Measurements from ENCODE around the gene TFIP11. TPM values are rescaled to one million over a fixed set of nuclear protein-coding genes. Genes with fewer than 3 reads are reported as not detected.

Gene TFIP11
- total and polyA plus RNA-seq, 9 of the 15 experiments (the other 6 are each of a cell fraction or from before 2014, with no cell fraction given) = 11.5 to 38.1 (median 25.2) TPM

DNA sequence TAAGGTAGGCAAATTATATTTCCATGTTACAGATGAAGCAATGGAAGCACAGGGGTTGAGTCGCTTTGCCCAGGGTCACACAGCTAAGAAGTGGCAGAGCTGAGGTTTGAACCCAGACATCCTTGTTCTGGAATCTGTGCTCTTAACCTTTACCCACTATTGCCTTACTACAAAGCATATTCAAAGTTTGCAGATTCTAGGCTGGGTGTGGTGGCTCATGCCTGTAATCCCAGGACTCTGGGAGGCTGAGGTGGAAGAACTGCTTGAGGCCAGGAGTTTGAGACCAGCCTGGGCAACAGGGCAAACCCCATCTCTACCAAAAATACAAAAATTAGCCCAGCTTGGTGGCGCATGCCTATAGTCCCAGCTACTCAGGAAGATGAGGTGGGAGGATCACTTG, 27.8 kb upstream of the TFIP11 start:
- ChIA-PET POLR2A (interaction anchor here (0.6 to 1.2 kb wide), 3 partner anchors 11 to 47 kb away, joined by 3 to 4 read pairs (median 3); partner anchors contain the start of gene TFIP11), CTCF (ENCODE audit: low intra/inter-chr PET ratio) (no interaction called here)
- Histone ChIP-seq H2AFZ (ENCODE audit: low read depth, low read length) (no peak overlapping the region), H3K4me1 (replicated peaks in 1 of 2; ENCODE audit: control insufficient read depth in 2 of 2, insufficient read depth in 2 of 2, low read length in 2 of 2) (peaks cover 0 to 10% of the 10 kb centered on the region in 2 experiments; a peak in 2 of 5 replicates), H3K27me3 (ENCODE audit: control insufficient read depth in 2 of 2, insufficient read depth in 2 of 2, low read length in 2 of 2) (no peaks in the 10 kb centered on the region), H3K4me3 (no peak overlapping the region), H4K20me1 (replicated peaks; ENCODE audit: control insufficient read depth, insufficient read depth, low read length) (no peaks in the 10 kb centered on the region; the same call in 1 of the 2 replicates), H3K36me3 (ENCODE audit: control insufficient read depth, insufficient read depth, low read length) (peaks cover 94% of the 10 kb centered on the region; the same call in 2 of the 3 replicates), H3K9me3 (replicated peaks; ENCODE audit: control insufficient read depth, insufficient read depth, low read depth, low read length) (no peaks in the 10 kb centered on the region), H3K27ac (ENCODE audit: extremely low read depth, low read depth, low read length) (no peak overlapping the region), H3K9ac (ENCODE audit: insufficient read depth in 1 of 2, low read depth in 2 of 2, low read length in 2 of 2) (no peak overlapping the region), H3K79me2 (ENCODE audit: control insufficient read depth, insufficient read depth, low read length) (peaks cover 55% of the 10 kb centered on the region), H3K4me2 (ENCODE audit: insufficient read depth, low read length) (no peak overlapping the region), H3K9me1 (ENCODE audit: control insufficient read depth, insufficient read depth, low read length) (no peaks in the 10 kb centered on the region)
- FAIRE-seq = no peak
- WGBS (ENCODE audit: insufficient coverage, low coverage, missing lambda C conversion rate) = 100% methylated on average over 2 of the region's 2 CpGs
- in situ Hi-C loops (cut with MboI) = no loop called here
- TSS peak; percentile 8 for BruUV-seq (replicated peaks)
- DNase-seq (ENCODE audit: extremely low read depth in 1 of 4, low spot score in 3 of 4) = no peak
- no peak for ATAC-seq
- intact Hi-C loops (cut with micrococcal nuclease) = no loop called here
- TF ChIP-seq, protein P1, sequence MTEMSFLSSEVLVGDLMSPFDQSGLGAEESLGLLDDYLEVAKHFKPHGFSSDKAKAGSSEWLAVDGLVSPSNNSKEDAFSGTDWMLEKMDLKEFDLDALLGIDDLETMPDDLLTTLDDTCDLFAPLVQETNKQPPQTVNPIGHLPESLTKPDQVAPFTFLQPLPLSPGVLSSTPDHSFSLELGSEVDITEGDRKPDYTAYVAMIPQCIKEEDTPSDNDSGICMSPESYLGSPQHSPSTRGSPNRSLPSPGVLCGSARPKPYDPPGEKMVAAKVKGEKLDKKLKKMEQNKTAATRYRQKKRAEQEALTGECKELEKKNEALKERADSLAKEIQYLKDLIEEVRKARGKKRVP (CRISPR knock-in tag; IDR thresholded peaks at IDR 0.05) = no peak
- TF ChIP-seq, protein P2, sequence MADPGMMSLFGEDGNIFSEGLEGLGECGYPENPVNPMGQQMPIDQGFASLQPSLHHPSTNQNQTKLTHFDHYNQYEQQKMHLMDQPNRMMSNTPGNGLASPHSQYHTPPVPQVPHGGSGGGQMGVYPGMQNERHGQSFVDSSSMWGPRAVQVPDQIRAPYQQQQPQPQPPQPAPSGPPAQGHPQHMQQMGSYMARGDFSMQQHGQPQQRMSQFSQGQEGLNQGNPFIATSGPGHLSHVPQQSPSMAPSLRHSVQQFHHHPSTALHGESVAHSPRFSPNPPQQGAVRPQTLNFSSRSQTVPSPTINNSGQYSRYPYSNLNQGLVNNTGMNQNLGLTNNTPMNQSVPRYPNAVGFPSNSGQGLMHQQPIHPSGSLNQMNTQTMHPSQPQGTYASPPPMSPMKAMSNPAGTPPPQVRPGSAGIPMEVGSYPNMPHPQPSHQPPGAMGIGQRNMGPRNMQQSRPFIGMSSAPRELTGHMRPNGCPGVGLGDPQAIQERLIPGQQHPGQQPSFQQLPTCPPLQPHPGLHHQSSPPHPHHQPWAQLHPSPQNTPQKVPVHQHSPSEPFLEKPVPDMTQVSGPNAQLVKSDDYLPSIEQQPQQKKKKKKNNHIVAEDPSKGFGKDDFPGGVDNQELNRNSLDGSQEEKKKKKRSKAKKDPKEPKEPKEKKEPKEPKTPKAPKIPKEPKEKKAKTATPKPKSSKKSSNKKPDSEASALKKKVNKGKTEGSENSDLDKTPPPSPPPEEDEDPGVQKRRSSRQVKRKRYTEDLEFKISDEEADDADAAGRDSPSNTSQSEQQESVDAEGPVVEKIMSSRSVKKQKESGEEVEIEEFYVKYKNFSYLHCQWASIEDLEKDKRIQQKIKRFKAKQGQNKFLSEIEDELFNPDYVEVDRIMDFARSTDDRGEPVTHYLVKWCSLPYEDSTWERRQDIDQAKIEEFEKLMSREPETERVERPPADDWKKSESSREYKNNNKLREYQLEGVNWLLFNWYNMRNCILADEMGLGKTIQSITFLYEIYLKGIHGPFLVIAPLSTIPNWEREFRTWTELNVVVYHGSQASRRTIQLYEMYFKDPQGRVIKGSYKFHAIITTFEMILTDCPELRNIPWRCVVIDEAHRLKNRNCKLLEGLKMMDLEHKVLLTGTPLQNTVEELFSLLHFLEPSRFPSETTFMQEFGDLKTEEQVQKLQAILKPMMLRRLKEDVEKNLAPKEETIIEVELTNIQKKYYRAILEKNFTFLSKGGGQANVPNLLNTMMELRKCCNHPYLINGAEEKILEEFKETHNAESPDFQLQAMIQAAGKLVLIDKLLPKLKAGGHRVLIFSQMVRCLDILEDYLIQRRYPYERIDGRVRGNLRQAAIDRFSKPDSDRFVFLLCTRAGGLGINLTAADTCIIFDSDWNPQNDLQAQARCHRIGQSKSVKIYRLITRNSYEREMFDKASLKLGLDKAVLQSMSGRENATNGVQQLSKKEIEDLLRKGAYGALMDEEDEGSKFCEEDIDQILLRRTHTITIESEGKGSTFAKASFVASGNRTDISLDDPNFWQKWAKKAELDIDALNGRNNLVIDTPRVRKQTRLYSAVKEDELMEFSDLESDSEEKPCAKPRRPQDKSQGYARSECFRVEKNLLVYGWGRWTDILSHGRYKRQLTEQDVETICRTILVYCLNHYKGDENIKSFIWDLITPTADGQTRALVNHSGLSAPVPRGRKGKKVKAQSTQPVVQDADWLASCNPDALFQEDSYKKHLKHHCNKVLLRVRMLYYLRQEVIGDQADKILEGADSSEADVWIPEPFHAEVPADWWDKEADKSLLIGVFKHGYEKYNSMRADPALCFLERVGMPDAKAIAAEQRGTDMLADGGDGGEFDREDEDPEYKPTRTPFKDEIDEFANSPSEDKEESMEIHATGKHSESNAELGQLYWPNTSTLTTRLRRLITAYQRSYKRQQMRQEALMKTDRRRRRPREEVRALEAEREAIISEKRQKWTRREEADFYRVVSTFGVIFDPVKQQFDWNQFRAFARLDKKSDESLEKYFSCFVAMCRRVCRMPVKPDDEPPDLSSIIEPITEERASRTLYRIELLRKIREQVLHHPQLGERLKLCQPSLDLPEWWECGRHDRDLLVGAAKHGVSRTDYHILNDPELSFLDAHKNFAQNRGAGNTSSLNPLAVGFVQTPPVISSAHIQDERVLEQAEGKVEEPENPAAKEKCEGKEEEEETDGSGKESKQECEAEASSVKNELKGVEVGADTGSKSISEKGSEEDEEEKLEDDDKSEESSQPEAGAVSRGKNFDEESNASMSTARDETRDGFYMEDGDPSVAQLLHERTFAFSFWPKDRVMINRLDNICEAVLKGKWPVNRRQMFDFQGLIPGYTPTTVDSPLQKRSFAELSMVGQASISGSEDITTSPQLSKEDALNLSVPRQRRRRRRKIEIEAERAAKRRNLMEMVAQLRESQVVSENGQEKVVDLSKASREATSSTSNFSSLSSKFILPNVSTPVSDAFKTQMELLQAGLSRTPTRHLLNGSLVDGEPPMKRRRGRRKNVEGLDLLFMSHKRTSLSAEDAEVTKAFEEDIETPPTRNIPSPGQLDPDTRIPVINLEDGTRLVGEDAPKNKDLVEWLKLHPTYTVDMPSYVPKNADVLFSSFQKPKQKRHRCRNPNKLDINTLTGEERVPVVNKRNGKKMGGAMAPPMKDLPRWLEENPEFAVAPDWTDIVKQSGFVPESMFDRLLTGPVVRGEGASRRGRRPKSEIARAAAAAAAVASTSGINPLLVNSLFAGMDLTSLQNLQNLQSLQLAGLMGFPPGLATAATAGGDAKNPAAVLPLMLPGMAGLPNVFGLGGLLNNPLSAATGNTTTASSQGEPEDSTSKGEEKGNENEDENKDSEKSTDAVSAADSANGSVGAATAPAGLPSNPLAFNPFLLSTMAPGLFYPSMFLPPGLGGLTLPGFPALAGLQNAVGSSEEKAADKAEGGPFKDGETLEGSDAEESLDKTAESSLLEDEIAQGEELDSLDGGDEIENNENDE (IDR thresholded peaks at IDR 0.05; ENCODE audit: low read depth, low read length) = no peak
- TF ChIP-seq DDX20 (tag; IDR thresholded peaks at IDR 0.05; ENCODE audit: low read depth) = no peak
